Measurements from ENCODE around the gene CYTH2. TPM values are rescaled to one million over a fixed set of nuclear protein-coding genes. Genes with fewer than 3 reads are reported as not detected.

CYTH2 gene
- total and polyA plus RNA-seq, 9 of the 15 experiments (the other 6 are each of a cell fraction or from before 2014, with no cell fraction given): 1.8 to 45.2 (median 23.8) TPM

DNA sequence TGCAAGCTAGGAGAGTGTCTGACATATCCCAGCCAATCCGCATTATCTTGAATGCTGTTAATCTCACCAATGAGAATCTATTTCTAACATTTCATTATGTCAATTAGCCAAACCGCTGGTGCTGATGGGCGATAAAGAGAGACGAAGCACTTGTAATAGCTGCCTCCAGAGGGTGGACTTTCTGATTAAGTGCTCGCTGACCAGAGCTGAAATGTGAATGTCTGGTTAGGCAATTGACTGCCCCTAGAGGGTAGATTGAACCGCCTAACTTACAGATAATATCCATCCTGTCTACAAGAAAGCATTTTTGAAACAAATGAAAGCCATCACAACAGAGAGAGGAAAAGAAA is 23.9 kb upstream of the CYTH2 start (continued):
- peak; percentile 55; the same call in 1 of the 2 replicates for TF ChIP-seq GATAD2B (IDR thresholded peaks at IDR 0.05; ENCODE audit: borderline replicate concordance)
- no peak for TF ChIP-seq SRSF9 (IDR thresholded peaks at IDR 0.05; ENCODE audit: borderline replicate concordance, low read depth, low read length)
- TF ChIP-seq CBFA2T3 (IDR thresholded peaks at IDR 0.05): peak; percentile 48
- TF ChIP-seq GTF2B (IDR thresholded peaks at IDR 0.05; ENCODE audit: extremely low read depth, insufficient read length): peak; percentile 70
- TF ChIP-seq FOXJ3 (CRISPR knock-in tag; IDR thresholded peaks at IDR 0.05): no peak
- TF ChIP-seq HLTF (IDR thresholded peaks at IDR 0.05): no peak
- TF ChIP-seq CTBP1 (IDR thresholded peaks at IDR 0.05; ENCODE audit: borderline replicate concordance): no peak
- no peak for TF ChIP-seq PBX2 (CRISPR knock-in tag; IDR thresholded peaks at IDR 0.05; ENCODE audit: low read depth)
- TF ChIP-seq PBX2 (tag; conservative IDR thresholded peaks at IDR 0.05; ENCODE audit: low read depth): peak; percentile 42; the same call in 1 of the 2 replicates
- TF ChIP-seq RBM22 (IDR thresholded peaks at IDR 0.05; ENCODE audit: low read depth, low read length, poor library complexity, severe bottlenecking): no peak

Measured in K562 (cell line).